ENCODE results near the gene TMUB2.
"Not testable (repeated sequence)": the region's sequence is repeated elsewhere in the genome, so short reads cannot be mapped to it uniquely, and the experiment has no call there.

Gene TMUB2

DNA sequence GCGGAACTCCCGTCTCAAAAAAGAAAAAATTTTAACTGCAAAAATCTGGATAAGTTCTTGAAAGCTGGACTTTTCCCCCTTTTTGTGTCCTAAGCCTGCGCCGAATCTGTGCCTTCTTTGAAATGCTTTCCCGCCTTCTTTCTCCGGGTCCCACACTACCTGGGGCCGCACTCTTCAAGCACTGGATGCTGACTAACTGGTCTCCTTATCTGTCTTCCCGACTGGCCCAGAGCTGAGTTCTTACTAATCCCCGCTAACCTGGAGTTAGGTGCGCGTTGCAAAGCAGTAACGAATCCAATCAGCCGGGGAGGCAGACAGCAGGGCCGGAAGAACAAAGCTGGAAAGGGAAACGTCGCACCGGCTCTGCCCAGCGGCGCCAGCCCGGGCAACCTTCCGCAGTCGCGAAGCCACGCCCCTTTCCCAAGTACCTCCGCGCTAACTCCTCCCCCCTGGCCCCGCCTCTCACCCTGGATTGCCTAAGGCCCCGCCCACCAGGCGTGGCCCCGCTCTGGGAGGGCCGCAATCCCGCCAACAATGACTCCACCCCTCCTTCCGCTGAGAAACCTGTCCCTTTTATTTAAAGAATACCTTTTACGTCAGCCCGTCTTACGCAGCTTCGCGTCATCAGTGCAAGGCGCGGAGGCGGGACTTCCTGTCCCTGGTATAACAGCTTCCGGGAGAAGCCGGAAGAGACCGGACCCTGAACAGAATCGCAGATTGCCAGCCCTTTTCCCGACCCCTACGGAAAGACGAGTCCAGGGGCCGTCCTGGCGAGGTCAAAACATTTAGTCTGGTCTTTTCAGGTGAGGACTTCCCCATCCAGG is at the start of gene TMUB2:
TSS of gene TMUB2 (plus strand) at position 666 of the 824 bp plus-strand sequence. CDS start 737 bp downstream, outside the sequence.
- DNase-seq (ENCODE audit: low spot score) = peak; percentile 100

GRCh38 chr17:44137891-44138709 is 48.7 kb upstream of the TMUB2 start:
- no peak for DNase-seq (ENCODE audit: low spot score)

- DNase-seq (ENCODE audit: low spot score) = not testable (repeated sequence)
Observed at GRCh38 chr17:44143921-44144320, 42.9 kb upstream of the TMUB2 start.

- no peak for DNase-seq (ENCODE audit: low spot score)
Observed at GRCh38 chr17:44144966-44145739, 41.6 kb upstream of the TMUB2 start.

GRCh38 chr17:44146375-44147346 is 40.1 kb upstream of the TMUB2 start:
- no peak for DNase-seq (ENCODE audit: low spot score)

DNA sequence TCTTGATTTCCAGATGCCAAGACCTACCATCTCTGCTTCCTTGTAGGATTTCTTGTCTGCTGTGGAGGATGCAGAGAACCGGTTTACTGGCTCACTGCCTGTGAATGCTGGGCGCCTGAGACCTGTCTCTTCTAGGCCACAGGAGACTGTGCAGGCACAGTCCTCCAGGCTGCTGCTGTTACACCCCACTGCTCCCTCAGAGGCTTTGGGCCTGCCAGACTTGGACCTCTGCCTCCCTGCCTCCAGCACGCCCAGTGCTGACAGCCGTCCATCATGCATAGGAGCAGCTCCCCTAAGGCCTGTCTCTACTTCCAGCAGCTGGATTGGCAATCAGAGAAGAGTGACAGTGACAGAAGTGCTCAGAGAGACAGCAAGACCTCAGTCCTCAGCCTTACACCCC is 39.0 kb upstream of the TMUB2 start:
- no peak for DNase-seq (ENCODE audit: low spot score)

DNA sequence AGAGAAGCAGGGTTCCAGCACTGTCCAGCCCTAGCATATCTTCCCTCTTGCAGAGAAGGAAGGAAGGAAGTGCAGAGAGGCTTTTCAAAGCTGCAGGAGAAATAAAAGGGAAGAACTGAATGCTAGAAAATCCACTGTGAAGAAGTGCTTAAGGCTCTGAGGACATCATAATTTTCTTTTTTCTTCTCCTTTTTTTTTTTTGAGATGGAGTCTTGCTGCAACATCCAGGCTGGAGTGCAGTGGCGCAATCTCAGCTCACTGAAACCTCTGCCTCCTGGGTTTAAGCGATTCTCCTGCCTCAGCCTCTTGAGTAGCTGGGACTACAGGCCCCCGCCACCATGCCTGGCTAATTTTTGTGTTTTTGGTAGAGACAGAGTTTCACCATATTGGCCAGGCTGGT is 37.7 kb upstream of the TMUB2 start:
- DNase-seq (ENCODE audit: low spot score) = not testable (repeated sequence)

DNA sequence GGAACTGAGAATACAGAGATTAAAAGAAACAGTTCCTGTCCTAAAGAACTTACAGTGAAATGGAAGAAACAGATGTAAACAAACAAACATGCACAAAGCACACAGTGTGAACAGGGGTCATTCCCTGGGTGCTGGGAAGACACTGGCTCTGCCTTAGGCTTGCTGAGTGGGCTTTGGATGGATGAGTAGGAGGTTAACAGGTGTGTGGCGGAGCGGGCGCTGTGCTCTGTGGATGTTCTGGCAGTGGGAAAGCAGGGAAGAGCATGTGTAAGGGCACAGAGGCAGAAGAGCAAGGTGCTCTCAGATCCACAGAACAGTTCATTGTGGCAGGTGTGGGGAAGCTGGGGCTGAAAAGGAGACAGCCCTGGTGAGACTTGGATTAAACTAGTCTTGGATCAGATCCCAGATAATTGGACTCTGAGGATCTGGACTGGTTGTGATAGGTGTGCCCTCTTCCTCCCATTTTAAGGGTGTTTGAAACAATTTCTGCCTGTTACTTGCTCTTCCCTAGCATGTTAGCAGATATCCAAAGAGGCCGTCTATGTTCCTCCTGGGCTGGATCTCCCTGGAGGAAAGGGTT is 36.9 kb upstream of the TMUB2 start:
- no peak for DNase-seq (ENCODE audit: low spot score)

GRCh38 chr17:44152875-44153274 is 33.9 kb upstream of the TMUB2 start:
- DNase-seq (ENCODE audit: low spot score) = no peak

- DNase-seq (ENCODE audit: low spot score) = no peak
Observed at GRCh38 chr17:44155488-44155887, 31.3 kb upstream of the TMUB2 start.

- no peak for DNase-seq (ENCODE audit: low spot score)
Observed at GRCh38 chr17:44159519-44160210, 27.1 kb upstream of the TMUB2 start.

DNA sequence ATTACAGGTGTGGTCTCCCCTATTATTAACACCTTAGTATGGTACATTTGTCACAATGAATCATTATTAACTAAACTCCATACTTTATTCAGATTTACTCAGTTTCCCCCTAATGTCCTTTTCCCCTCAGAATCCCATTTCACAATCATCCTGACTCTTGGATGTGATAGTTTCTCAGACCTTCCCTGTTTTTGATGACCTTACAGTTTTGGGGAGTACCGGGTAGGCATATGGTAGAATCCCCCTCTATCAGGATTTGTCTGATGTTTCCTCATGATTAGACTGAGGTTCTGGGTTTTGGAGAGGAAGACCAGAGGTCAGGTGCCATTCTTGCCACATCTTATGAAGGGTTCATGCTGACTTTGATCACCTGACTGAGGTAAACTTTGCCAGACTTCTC is 22.3 kb upstream of the TMUB2 start:
- no peak for DNase-seq (ENCODE audit: low spot score)

- DNase-seq (ENCODE audit: low spot score) = no peak
Observed at GRCh38 chr17:44167181-44167861, 19.5 kb upstream of the TMUB2 start.

GRCh38 chr17:44170135-44170498 is 16.7 kb upstream of the TMUB2 start:
- DNase-seq (ENCODE audit: low spot score) = no peak

GRCh38 chr17:44170499-44171201 is 16.1 kb upstream of the TMUB2 start, which contains the start of gene ASB16:
ASB16 (plus strand) TSS chr17:44170704; CDS start chr17:44170790, 86 bp downstream.
- DNase-seq (ENCODE audit: low spot score) = peak; percentile 84

GRCh38 chr17:44171931-44172455 is 14.8 kb upstream of the TMUB2 start:
- no peak for DNase-seq (ENCODE audit: low spot score)

DNA sequence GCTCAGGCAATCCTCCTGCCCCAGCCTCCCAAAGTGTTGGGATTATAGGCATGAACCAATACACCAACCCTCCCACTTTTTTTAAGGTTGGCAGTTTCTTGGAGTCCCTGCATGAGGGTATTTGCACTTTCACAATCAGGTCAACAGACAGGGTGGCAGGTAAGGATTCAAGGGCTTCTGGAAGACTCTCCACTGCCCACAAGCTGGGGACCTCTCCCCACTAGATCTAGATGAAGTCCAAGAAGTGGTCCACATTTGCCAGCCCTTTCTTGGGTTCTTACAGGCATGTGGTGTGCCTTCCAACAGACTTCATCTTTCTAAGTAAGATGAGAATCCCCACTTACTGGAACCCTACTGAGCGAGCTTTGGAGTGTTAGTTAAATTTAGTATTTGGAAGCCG is 12.3 kb upstream of the TMUB2 start:
- DNase-seq (ENCODE audit: low spot score) = no peak

- no peak for DNase-seq (ENCODE audit: low spot score)
Observed at GRCh38 chr17:44176257-44176656, 10.5 kb upstream of the TMUB2 start.

Data from cerebellar cortex (tissue), 1 donor.